Anterior cingulate cortex (tissue), 58 donors: ENCODE data around the gene SMIM29.
A peak's percentile ranks its signal among the peaks of the same experiment; 100 is the strongest.

Experiments used
- DNase-seq, 58 donors: peaks; one replicate each; lab custom pipeline; 2025; lab: John Stamatoyannopoulos, UW

The SMIM29 gene

DNA sequence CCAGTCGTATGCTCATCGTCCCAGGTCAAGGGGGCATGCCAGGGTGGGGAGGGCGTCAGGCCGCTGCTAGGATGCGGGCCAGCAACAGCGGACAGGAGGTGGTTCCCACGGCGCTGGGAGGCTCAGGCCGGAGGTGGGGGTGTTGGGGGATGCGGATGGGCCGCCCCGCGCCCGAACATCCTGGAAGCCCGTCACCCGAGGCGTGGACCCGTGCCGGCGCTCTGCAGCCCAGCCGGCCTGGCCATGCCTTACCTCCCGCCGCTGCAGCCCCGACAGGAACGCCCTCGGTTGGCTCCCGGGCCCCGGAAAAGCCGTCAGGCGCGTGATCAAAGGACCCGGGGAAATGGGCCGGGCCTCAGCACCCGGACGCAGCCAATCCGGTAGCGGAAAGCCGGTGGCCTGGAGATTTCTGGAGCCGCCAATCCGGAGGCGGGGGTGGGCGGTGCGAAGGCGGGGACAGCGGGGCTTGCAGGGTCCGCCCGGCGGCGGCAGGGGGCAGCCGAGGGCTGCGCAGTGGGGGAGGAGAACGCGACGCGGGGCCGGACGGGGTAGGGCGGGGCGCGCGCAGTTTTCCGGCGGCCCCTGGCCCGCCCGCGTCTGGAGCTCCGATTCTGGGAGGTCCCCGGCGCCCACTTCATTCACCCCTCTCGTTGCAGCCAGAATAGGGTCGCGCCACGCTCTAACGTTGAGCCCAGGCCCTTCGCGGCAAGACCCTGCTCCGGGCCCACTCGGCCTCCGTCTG, at the start of gene SMIM29:
Gene SMIM29, minus strand, starts transcription at position 280 of the 742 bp plus-strand sequence. CDS start 1,215 bp downstream, outside the sequence.
- peak; percentile 80 to 98 (median 96) for DNase-seq

DNA sequence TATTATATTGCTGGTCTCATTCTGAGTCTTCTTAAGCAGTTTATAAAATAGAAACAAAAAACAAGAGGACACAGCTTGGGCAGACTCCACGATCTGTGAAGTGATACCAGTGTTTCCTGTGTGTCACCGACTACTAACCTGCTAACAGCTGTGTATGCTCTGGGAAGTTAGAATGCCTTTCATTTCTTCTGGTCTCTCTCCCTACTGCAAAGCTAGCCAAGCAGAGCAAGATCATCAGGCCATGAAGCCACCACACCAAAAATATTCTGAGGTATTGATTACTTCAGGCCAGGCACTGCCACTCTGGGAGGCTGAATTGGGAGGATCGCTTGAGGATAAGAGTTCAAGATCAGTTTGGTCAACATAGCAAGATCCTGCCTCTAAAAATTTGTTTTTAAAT, 46.9 kb upstream of the SMIM29 start:
- no peak for DNase-seq

DNA sequence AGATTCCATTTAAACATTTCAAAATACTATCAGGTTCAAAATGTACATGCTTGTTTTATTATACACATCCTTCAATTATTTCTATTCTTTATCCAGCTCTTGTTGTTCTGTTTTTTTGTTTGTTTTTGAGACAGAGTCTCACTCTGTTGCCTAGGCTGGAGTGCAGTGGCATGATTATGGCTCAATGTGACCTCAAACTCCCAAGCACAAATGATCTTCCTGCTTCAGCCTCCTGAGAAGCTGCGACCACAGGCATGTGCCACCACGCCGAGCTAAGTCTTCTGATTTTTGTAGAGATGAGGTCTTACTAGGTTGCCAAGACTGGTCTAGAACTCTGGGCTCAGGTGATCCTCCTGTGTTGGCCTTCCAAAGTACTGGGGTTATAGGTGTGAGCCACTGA, 44.1 kb upstream of the SMIM29 start:
- DNase-seq, result no peak

DNA sequence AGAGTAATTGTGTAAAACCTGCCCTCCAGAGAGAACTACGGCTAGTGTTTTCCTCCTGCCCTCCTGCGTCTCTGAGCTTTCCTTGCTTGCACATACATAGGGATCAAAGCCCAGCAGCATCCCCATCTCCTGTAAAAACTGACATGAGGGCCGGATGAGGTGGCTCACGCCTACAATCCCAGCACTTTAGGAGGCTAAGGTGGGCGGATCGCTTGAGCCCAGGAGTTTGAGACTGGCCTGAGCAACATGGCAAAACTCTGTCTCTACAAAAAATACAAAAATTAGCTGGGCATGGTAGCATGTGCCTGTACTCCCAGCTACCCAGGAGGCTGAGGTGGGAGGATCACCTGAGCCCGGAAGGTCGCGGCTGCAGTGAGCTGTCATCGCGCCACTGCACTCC, 40.3 kb upstream of the SMIM29 start:
- DNase-seq, result no peak

DNA sequence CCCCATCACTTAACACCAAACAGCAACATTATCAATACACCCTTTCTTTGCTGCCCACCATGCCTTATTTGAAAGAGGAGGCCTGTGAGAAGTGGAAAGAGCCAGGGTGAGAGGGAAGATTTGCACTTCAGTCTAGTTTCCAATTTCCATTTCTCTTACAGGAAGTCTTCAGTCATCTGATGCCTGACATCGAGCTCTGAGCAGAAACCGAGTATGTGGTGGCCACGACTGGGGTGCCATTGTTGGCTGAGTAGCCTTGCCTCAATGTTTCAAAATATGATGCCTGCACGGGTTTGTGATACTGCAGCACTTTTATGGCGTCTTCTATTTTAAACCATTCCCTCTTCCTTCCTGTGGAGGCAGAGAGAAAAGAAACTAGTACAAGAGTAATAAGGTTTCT, 39.8 kb upstream of the SMIM29 start:
- DNase-seq, result no peak

DNA sequence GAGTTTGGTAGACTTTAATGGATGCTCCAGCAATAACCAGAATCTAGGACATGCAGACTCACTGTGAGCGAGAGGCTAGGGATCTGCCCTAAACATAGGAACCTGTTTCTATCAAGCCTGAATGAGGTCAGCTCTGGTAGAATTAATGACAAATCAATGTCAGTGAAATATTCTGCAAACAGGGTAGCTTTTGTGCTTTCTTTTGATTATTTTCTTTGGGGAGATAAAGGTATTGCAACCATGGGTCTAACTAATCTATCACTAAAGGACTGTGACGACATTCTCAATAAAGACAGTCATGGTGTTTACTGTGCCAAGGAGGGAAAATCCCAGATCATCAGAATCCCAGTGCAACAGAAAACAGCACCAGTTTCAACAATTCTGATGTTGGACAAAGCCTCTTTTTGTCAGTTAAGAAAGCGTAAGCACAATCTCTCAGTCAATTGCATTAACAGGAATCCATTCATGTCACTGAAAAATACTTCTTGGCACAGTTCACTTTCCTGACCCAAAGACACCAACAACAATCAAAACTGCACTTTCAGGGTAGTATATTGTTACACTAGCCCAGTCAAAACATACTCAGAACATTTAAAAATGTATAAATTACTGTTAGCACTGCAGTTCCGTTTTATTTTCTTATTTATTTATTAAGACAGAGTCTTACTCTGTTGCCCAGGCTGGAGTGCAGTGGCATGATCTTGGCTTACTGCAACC, 36.8 kb upstream of the SMIM29 start:
- peak in 3 of 58 donors; percentile 9 to 58 (median 22) for DNase-seq

DNA sequence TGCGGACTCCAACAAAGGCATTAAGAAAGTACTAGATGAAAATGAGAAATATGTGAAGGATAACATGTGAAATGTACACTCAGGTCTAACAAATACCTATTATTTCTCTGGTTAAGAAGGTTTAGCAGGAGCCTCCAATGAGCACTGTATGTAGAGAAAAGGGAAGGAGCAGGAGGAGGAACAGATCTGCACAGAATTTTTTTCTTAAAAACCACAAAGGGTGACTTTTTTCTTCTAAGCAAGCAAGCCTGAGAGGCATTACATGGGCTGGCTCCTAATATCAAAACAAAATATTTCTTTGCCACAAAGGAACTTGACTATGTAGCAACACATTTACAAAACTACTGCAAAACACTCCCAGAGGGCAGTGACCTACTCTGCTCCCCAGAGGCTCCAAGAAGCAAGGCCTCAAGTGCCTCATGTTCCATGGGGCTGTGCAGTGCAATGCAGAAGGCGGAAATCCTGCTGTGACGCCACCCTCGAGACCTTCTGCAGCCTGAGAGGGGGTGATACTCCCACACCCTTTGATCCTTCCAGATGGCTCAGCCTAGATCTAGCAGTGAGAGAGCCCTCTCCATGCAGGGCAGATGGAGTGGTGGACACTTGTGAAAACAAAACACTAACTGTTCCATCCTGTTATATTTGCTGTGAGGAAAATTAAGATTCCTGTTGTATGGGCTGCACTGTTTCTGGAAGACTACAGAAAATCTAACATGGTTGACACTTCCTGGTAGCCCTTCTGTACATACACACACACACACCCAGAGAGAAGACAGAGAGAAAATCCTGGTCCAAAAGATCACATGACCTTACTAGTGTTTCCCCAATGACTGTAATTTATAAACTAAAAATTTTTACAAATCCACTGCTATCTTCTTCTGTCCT, 36.0 kb upstream of the SMIM29 start:
- peak in 24 of 58 donors; percentile 6 to 58 (median 24) for DNase-seq

DNA sequence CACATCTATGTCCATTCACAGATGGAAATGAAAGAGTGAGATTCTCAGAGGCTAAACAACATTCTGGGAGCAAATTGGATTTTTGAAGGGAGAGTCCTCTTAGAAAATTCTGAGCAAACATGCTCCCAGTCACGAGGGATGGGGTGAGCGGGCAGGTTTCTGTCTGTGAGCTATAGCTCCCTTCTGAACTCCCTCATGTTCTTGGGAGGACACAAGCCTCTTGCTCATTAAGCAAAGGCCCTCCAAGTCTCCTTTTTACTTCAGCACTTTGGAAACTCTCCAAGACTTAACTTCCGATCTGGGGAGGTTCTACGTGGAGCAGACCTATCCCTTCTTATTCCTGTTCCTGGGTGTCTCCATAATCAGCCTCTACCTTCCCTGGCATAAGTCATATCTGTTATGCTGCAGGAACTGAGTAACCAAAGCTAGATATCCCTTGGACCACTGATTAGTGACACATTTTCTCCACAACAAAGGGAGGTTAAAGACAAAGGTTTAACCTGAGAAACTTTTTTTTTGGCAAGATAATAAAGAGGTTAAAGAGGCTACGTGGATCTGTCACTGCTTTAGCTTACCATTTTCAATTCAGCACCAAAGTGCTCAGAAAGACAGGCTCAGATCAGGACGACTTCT, 33.0 kb upstream of the SMIM29 start:
- DNase-seq, result no peak

DNA sequence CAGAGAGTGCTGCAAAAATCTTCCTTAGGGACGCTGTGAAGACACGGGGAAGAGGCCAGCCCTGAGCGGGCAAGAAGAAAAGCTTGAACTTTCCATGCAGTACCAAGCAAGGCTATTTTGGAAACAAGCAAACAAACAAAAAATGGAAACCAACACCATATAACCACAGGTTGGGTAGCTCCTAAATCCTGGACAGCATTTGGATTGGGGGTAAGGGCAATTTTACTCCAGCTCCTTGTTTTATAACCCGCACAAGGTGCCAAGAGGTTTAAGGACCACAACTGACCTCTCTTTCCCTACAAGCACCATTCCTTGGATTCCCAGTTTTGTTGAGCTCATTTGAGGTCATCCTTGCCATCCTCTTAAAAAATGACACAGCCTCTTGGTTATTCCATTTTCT, 31.4 kb upstream of the SMIM29 start:
- DNase-seq, result no peak

DNA sequence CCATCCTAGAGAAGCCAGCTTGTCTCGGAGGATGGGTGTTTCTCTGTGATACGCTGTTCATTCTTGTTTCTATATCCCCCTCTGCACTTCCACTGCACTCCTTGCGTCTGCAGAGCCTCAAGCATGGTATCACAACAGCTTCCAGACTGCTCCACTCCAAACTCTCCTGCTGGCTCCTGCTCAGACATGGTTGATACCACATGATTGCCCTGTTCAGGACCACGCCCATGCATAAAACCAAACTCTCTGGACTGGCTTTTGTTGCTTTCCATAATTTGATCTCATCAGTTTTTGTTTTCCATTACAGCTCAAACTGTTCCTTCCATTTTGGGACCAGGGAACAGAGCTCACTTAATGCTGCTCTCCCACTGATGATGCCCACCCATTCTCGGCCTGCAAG, 30.0 kb upstream of the SMIM29 start:
- no peak for DNase-seq

DNA sequence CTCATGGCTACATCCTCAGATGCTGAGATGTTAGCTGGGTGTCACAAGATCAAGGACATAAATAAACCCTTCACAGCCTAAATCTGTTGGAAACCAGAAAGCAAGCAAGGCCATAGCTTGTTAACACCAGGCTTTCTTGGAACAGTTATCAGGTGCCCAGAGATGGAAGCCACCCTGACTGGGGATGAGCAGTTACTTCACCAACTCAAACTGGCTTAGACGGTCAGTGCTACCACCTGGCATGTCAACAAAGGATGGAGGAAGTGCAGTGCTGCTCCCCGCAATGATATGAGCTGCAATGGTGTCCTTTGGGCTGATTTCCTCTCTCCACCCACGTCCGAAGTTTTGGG, 28.9 kb upstream of the SMIM29 start:
- DNase-seq, result no peak

DNA sequence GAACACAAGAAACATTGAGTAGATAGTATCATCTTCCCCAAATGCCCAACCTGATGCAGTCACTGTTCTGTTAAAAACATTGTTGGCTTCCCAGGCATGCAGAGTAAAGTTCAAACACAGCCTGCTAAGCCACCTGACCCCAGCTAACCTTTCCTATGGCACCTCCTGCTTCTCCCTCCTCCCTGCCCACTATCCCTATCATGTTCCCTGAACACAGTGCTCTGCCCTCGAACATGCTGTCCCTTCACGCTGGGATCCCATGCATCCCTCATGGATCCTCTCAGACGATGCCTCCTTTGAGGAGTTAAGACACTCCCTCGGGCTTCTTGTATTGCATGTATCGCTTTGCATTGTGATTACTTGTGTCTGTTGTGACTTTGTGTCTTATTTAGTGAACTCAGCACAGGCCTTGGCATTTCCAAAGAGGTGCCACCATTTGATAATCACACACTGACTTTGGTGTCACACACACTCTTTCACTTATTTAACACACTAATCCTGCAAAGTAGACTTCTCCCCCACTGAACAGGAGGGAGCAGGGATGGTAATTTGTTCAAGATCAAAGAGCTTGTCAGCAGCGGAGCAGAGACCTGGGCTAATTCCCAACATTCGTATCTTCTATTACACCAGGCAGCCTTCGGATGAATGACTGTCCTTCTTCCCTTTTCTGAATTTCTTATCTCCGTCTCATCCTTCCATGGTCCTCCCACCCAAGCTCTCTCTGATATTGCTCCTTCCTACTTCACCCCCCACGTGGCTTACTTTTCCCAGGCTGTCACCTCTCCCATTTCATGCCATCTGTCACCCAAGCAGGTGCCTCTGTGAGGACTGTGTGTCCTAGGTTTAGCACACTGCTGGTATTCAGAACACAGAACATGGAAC, 28.3 kb upstream of the SMIM29 start:
- no peak for DNase-seq

DNA sequence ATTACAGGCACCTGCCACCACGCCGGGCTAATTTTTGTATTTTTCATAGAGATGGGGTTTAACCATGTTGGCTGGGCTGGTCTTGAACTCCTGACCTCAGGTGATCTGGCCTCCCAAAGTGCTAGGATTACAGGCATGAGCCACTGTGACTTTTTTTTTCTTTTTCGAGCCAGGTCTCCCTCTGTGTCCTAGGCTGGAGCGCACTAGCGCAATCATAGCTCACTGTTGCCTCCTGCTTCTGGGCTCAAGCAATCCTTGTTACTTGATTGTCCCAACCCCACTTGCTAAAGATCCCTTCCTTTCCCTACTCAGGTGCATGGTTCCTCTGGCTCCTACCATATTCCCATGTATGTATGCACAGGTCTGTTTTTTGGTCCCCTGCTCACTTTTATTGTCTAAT, 27.4 kb upstream of the SMIM29 start:
- no peak for DNase-seq

DNA sequence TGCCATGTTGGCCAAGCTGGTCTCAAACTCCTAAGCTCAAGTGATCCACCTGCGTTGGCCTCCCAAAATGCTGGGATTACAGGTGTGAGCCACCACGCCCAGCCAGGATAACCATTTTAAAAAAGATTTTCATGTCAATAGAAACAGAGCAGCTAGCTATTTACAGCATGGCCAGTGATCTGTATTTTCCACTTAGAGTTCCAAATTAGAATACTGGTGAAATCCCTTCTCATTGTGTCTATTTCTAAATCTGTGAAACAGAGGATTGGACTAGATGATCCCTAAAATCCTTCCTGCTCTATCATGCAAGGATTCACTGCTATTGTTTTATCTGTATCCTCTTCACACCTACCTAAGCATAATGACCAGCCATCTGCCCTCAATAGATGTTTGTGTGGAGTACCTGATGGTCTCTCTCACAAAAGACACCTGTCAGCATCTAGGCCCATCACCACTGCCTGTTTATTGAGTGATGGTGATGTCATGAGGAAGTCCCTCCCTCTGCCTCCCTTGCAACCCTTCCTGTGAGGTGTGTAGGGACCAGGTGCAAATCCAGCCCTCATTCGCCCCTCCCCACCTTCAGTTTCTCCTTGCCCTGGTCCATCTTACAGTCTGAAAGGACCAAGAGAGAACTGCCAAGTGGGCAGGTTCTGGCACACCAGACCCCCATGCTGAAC, 26.5 kb upstream of the SMIM29 start:
- DNase-seq, result no peak

DNA sequence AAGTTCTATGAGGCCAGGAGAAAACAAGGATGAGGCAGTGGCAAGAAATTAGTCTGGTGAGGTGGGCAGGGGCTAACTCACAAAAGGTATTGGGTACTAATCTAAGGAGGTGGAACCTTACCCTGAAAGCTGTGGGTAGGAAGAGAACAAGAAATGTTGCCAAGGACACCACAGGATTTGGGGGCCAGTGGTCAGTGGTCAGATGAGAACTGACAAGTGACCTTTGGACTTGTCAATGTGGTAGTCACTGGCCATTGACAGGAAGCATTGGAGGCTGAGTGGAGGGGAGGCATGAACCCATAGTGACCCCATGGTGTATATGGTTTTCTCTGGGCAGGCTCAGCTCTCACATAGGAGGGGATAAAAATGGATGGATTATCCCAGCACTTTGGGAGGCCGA, 25.3 kb upstream of the SMIM29 start:
- DNase-seq, result no peak

DNA sequence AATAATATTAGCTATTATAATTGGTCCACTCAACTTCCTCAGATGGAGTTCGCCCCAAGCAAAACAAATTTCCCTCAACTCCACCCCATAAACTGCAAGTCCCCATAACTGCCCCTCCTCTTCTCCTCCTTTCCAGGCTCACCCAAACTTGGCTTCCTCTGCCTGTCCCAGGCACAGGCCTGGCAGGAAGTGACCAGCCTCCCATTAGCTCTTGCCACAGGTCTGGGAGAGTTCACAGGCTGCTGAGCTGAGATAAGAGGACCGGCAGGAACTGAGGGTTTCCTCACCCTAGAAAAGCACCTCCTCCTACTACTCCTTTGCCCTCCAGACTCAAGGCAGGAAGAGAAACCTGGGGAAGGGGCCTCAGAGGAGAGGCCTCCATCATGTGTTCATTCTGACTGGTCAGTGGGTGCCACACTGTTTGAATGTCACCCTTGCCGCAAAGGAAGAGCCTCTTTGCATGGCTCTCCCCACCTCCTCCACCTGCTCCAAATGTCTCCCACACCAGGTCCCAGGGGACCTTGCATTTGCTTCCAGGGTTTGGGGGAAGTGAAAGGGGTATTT, 24.5 kb upstream of the SMIM29 start:
- DNase-seq, result no peak

DNA sequence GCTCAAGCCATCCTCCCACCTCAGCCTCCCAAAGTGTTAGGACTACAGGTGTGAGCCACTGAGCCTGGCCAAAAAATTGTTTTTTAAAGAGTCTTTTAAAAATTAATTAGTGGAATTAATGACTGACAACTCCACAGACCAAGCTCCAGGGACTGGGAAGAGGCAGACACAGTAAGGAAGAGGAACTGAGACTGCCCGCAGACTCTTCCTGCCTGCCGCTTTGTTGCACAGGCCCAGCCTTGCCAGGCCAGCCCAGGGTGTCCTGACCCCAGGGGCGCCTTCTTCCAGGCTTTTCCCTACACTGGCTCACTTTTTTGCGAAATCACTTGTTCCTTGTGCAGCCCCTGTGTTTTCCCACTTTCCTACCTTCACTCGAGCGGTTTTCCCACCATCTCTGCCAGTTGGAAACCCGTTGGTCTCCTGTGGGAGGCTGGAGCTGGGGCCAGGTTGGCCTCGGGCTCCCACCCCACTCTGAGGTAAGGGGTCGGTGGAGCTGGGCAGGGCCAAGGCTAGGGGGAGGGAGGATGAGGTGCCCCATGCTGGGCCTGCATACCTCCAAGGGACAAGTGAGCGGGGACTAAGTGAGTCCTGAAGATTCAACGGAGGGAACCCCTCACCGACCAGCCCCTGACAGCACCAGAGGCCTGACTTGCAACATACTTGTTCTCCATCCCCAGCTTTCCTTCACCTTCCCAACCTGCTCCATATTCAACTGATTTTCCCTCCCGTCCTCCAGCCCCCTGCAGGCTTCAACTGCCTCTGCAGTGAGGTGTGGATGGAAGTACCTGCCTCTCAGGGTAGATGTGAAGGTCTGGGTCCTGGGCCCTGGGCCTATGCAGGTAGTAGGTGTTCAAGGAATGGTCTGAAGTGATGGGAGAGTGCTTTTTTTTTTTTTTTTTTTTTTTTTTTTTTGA, 23.5 kb upstream of the SMIM29 start:
- peak in 4 of 58 donors; percentile 6 to 15 (median 10) for DNase-seq
